NCI-H2227 treated with DMSO at 0.1 percent for 48 hours (cell line): Measurements from ENCODE around the gene CSE1L.
"Not testable (repeated sequence)": the region's sequence is repeated elsewhere in the genome, so short reads cannot be mapped to it uniquely, and the experiment has no call there.

Experiments
- DNase-seq: peaks from one replicate; lab custom pipeline; 2025; lab: John Stamatoyannopoulos, UW

The CSE1L gene

DNA sequence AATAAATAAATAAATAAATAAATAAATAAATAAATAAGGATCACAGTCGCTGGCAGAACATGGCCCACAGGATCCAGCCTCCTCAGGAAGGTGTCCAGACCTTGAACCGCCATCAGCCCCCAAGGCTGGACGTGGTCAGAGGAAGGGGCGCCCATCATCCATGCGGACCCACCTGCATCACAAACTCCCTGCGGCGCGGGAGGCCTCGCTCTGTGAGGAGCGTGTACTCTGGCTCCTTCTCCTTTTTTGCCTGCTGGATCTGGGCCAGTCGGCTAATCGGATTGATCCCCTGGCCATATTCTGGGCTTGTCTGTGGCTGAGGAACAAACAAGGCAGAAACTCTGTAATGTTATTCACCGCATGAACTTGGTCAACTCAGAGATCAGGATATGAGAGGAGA is 76.8 kb downstream of the CSE1L start:
- DNase-seq: no peak

DNA sequence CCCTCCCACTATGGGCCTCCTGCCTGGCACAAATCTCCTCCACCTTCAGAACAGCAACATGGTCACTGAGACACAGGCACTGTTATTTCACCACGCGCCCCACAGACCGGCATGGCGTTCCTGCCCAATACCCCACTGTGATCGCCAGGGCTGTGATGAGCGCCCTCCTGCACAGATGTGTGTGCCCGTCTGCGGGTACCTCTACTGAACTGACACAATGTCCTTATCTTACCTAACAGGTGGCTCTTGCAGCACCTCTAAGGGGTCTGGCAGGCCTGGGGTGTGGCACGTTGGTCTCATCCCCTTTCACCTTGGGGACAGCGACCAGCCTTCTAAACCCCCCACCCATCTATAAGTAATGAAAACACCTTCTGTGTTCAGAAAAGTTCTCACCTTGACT is 77.9 kb downstream of the CSE1L start:
- no peak for DNase-seq

DNA sequence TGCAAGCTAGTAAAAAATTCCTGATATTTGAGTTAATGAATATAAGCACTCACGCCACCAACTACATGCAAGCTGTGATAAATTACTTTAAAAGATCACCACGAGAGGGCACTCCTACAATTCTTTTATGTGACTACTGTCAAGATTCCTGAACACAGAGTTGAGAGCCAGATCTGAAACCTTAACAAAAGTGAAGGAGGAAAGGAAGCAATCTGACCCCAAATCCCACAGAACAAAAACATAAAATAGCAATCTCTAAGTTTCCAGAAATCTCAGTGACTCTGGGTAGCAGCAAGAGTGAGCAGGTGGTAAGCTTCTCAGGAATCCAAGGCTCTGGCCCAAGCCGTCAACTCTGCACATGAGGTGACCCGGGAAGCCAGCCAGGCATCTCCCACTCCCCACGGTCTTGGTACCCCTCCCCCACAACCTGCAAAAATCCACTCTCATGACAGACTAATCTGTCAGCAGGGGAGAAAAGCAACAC is 86.9 kb downstream of the CSE1L start:
- peak; percentile 63 for DNase-seq

- no peak for DNase-seq
Observed at GRCh38 chr20:49133571-49133970, 87.5 kb downstream of the CSE1L start.

- not testable (repeated sequence) for DNase-seq
Observed at GRCh38 chr20:49134797-49135196, 88.7 kb downstream of the CSE1L start.

DNA sequence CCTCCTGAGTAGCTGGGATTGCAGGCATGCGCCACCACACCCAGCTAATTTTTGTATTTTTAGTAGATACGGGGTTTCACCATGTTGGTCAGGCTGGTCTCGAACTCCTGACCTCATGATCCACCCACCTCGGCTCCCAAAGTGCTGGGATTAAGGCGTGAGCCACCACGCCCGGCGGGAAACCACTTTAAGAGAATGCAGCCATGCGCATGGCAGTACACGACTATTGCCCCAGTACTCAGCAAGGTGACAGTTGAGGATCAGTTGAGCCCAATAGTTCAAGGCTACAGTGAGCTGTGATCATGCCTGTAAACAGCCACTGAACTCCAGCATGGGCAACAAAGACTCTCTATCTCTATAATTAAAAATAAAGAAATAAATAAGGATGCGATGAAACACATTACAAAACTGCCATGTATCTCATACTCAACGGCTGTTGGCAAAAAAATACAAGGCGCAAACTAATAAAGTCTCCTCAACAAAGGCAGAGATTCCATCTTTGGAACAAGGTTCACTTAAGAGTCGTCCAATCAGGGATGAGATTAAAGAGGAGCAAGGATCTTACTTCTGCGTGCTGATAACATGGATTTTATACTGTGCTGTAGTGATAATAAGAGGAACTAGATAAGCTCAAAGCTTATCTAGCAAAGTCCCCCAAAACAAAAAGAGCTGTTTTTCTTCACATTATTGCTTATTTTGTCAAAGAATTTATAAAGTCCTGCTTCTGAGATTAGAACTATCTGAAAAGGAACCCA is 90.9 kb downstream of the CSE1L start:
- DNase-seq: no peak

GRCh38 chr20:49138431-49138830 is 92.3 kb downstream of the CSE1L start:
- no peak for DNase-seq

GRCh38 chr20:49140411-49140810 is 94.3 kb downstream of the CSE1L start:
- DNase-seq: no peak

DNA sequence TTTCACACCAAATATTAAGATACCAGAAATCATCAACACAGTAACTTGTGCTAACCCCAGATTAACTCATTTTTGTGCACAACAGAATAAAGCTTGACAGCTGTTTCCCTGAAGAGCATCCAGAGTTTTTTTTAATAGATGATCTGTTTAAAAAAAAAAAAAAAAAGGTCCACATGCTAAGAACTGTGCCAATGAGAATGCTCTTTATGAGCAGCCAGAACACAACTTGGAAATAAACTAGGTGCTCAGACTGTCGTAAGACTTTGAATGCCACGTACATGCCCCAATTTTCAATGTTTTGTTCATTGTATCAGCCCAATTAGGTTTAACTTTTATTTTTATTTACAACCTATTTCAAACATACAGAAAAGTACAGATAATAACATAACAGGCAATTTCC is 94.7 kb downstream of the CSE1L start:
- no peak for DNase-seq
